A673 (cell line): ENCODE data around the gene DDX54.

ENCODE experiments used
- EZH2 ChIP-seq: fragments of 200-600 bp; sonication (generic); IDR thresholded peaks from 2 replicates; pipeline ENCODE4 v1.6.1; 2017; ENCODE audit warnings: borderline replicate concordance, low read depth, mild to moderate bottlenecking, mixed read lengths, antibody characterized with exemption, low read length; ENCODE audit not compliant: poor library complexity, severe bottlenecking
- TF ChIP-seq, protein P1 (sequence below): fragments of 300-800, 200-600 bp; sonication (generic); conservative IDR thresholded peaks from 2 replicates; pipeline ENCODE4 v1.5.1; 2017; ENCODE audit warnings: low read depth, mild to moderate bottlenecking, antibody characterized with exemption, low read length, moderate library complexity, mixed read lengths

DNA sequence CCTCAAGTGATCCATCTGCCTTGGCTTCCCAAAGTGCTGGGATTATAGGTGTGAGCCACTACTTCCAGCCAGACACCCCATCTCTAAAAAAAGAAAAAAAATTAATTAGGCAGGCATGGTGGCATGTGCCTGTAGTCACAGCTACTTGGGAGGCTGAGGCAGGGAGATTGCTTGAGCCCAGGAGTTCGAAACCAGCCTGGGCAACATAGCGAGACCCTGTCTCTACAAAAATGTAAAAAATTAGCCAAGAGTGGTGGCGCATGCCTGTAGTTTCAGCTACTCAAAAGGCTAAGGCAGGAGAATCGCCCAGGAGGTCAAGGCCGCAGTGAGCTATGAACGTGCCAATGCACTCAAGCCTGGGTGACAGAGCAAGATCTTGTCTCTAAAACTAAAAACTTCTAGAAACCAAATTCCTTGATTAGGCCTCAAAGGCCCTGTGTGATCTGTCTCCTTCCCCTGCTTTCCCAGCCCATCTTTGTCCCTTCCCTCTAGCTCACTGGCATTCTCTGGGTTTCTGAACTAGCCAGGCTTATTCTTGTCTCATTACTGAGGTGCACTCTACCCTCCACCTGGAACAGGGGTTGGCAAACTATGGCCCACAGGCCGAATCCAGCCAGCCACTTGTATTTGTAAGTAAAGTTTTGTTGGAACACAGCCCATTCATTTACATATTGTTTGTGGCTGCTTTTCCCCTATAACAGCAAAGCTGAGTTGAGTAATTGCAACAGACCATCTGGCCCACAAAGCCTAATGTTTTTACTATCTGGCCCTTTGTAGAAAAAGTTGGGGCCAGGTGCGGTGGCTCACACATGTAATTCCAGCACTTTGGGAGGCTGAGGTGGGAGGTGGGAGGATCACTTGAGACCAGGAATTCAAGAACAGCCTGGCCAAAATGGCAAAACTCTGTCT, 18.8 kb upstream of the DDX54 start:
- no peak for TF ChIP-seq EZH2
- TF ChIP-seq, protein P1, sequence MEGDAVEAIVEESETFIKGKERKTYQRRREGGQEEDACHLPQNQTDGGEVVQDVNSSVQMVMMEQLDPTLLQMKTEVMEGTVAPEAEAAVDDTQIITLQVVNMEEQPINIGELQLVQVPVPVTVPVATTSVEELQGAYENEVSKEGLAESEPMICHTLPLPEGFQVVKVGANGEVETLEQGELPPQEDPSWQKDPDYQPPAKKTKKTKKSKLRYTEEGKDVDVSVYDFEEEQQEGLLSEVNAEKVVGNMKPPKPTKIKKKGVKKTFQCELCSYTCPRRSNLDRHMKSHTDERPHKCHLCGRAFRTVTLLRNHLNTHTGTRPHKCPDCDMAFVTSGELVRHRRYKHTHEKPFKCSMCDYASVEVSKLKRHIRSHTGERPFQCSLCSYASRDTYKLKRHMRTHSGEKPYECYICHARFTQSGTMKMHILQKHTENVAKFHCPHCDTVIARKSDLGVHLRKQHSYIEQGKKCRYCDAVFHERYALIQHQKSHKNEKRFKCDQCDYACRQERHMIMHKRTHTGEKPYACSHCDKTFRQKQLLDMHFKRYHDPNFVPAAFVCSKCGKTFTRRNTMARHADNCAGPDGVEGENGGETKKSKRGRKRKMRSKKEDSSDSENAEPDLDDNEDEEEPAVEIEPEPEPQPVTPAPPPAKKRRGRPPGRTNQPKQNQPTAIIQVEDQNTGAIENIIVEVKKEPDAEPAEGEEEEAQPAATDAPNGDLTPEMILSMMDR: no peak
